ENCODE measurements around the gene AKR1C4.
"Not testable (repeated sequence)": the region's sequence is repeated elsewhere in the genome, so short reads cannot be mapped to it uniquely, and the experiment has no call there.

Gene AKR1C4

DNA sequence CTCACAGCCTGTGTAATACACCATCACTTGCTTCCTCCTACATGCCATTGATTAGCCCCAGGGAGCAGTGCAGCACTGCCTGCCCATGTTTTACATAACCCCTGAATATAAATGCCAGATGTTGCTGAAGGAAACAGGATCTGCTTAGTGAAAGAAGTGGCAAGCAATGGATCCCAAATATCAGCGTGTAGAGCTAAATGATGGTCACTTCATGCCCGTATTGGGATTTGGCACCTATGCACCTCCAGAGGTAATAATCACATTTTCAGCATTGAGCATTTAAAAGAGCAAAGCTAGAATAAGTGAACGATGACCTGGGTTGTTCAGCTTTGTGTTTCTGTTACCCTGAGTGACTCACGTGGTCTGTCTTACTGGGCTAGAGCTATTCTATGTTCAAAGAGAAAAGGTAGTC, at the start of gene AKR1C4:
TSS of gene AKR1C4 (plus strand) at position 136 of the 412 bp plus-strand sequence. CDS start at position 167, 31 bp downstream.
- no peak for DNase-seq

DNA sequence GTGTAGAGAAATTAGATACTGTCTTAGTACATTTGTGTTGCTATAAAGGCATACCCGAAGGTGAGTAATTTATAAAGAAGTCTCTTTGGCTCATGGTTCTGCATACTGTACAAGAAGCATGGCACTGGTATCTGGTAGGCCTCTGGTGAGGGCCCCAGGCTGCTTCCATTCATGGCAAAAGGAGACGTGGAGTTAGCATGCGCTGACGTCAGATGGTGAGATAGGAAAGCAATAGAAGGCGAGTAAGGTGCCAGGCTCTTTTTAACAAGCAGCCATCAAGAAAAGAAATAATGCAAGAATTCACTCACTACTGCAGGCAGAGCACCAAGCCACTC, 49.8 kb upstream of the AKR1C4 start:
- no peak for DNase-seq

DNA sequence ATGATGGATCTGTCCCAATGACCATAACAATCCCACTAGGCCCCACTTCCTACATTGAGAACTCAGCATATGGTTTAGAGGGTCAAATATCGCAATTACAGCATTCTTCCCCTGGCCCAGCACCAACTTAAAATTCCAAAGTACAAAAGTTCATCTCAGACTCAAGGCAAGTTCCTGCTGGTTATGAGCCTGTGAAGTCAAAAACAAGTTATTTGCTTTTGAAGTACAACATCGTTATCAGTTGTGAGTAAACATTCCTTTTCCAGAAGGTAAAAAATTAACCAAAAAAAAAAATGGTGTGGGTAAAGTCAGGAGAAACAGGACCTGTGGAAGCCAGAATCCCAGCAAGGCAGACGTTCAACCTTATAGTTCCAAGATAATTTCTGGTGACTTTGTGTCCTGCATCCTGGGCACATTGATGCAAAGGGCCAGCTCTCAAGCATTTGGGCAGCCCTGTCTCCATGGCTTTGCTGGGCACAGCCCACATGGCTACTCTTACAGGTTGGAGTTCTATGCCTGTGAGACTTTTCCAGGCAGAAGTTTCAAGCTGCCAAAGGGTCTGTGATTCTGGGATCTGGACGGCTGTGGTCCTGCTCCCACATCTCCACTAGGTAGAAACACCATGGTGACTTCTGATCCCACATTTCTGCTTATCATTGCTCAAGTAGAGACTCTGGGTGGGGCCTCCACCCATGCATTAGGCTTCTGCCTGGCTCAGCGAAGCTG, 49.2 kb upstream of the AKR1C4 start:
- no peak for DNase-seq

- DNase-seq = no peak
These were observed 48.5 kb upstream of the AKR1C4 start for GRCh38 chr10:5147981-5148677.

- DNase-seq = no peak
These were observed 48.0 kb upstream of the AKR1C4 start for GRCh38 chr10:5148678-5149032.

GRCh38 chr10:5151076-5151475, 45.6 kb upstream of the AKR1C4 start:
- no peak for DNase-seq

DNA sequence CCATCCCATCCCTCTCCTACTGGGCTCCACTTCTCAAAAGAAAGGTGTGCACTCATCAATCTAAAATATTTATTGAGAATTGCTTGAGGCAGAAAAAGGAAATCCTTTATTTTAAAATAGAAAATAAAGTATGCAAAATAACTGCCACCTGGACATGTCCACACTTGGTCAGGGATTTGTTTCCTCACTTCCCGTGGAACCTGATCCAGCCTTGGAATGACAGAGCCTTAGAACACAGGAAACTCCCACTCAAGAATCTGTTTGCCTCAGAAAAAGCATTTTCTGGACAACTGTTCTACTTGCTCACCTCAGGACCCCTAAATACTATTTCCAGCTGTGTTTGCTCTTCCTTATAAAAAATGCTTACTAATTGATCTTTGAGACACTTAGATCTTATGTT, 40.7 kb upstream of the AKR1C4 start:
- no peak for DNase-seq

DNA sequence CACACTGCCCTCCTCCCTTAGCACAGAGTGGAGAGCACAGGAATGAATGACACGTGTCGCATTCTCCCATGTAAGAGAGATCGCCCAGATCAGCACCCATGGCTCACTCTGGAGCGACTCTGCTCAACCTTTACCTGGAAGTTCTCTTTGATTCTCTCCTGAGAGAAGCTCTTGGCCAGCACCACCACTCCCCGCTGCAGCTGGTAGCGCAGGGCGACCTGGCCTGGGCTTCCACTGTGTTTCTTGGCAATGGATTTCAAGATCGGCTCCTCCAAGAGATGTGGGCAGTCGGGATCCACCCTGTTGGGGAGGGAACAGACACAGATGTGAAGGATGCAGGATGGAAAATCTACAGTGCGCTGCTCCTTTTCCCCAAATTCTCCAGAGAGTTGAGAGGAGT, 39.1 kb upstream of the AKR1C4 start:
- DNase-seq = no peak

DNA sequence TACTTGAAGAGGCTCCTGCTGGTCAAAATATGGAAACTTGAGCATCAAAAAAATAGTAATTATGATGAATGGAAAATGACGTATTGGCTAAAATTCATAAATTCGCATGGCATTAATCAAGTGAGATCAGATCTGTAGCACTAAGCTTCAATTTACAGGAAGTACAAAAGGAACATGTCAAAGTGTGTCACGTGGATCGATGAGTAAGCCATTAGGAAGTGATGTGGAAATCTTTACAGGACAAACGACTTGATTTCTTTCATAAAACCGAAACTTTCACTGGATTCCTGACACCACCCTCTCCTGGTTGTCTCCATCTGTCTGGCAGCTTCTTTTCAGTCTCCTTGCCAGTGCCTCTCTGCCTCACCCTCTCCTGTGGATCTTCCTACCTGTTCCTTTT, 37.5 kb upstream of the AKR1C4 start:
- no peak for DNase-seq

DNA sequence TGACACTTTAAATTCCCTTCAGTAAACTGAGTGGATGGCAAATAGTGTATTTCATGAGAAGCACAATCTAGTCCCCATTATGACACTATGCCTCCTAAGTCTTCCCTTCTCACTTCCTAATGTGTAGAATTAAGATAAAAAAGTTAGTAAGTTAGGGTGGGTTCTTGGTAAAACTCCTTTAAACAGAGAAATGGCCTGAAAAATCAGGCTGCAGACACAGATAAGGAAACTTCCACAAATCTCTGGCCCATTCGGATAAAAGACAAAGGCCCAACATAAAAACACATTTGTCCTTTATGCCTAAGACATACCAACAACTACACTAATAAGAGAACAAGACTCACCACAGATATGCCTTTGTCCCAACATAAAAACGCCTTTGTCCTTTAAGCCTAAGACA, 33.1 kb upstream of the AKR1C4 start:
- no peak for DNase-seq

DNA sequence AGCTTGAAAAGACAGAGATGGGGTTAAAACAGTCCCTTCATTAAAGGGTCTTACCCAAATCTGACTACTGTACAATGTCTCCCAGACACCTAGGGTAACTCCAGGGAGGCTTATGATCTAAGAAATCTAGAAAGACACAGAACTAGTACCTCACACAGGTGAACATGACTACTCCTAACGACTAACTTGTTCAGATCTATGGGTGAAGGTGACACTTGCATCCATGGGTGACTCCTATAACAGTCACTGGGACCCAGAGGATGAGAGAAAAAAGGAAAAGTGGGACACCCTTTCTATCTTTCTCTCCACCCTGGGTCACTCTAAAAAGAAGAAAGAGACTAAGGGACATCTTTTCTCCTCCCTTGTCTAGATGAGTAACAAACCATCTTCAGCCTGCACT, 30.9 kb upstream of the AKR1C4 start:
- DNase-seq = no peak

DNA sequence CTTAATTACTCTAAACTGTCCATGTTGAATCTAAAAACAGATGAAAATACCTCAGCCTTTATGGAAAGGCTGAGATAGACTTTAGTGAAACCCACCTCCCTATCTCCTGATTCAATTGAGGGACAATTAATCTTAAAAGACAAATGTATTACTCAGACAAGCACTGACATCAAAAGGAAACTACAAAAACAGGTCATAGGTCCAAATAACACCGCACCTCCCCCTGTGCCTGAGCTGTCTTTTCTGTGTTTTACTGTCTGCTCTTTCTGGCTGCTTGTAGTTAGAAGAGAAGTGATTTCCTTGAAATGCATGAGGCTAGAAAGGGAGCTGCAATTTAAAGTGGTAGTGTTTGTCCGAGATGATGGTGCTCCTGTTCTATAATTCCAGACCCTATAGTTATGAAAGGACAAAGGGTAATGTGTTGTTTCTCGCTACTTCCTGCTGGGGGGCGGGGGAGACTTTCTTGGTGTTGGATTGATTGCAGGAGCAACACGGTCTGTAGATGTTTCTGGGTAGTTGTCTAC, 27.7 kb upstream of the AKR1C4 start:
- DNase-seq = no peak

DNA sequence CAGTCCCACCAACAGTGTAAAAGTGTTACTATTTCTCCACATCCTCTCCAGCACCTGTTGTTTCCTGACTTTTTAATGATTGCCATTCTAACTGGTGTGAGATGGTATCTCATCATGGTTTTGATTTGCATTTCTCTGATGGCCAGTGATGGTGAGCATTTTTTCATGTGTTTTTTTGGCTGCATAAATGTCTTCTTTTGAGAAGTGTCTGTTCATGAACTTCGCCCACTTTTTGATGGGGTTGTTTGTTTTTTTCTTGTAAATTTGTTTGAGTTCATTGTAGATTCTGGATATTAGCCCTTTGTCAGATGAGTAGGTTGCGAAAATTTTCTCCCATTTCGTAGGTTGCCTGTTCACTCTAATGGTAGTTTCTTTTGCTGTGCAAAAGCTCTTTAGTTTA, 21.1 kb upstream of the AKR1C4 start:
- DNase-seq = not testable (repeated sequence)

DNA sequence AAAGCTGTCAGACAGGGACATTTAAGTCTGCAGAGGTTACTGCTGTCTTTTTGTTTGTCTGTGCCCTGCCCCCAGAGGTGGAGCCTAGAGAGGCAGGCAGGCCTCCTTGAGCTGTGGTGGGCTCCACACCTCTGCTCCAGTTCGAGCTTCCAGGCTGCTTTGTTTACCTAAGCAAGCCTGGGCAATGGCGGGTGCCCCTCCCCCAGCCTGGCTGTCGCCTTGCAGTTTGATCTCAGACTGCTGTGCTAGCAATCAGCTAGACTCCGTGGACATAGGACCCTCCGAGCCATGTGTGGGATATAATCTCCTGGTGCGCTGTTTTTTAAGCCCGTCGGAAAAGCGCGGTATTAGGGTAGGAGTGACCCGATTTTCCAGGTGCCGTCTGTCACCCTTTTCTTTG, 16.1 kb upstream of the AKR1C4 start:
- not testable (repeated sequence) for DNase-seq

DNA sequence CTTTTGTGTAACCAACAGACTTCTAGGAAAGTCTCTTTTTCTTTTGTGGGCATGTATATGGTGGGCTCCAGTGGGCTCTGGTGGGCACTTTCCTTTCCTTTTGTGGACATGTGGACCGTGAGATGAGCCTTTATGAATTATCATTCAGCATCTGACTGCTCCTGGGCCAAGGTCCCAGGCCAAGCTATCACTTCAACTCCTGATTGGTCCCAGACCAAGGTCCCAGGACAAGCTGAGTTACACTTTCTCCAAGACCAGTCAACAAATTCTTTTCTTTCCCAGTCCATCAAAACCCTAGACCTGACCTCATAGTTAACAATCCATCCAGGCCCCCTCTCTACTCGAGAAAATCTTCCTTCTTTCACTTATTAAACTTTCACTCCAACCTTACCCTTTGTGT, 12.7 kb upstream of the AKR1C4 start:
- DNase-seq = no peak

DNA sequence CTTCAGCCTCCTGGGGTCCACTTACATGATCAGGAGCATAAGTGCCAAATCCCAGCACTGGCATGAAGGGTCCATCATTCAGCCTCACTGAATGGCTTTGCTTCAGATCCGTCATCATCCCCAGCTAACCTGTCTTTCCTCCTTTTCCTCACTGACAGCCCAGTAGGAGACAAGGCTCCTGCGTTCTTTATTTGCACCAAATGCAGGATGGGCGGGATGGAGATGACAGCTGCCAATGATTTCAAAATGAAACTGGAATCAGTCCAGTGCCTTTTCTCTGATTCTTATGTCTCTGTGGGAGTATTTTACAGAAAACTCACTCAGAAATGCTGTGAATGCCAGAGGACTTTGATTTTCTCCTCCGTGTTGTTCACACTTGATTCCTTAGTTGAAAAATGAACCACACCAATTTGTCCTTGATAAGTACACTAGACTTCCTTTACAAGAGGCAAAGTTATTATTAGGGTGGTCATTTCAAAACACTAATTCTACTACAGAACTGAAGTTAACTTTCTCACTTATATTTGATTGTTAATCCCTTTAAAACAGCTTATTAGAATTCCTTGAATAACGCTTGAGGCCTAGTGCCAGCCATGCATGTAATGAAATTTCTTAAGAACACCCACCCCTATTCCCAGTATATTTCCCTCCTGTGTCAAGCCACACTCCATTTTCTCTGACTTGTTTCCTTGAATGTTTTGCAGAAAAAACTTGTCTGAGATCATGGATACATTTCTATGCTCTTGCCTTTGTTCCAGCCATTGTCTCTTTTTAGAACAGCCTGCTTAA, 11.5 kb upstream of the AKR1C4 start, which contains the start of gene AKR1C8:
TSS of gene AKR1C8 (minus strand) at position 164 of the 789 bp plus-strand sequence. CDS start at position 118, 46 bp downstream.
- no peak for DNase-seq

DNA sequence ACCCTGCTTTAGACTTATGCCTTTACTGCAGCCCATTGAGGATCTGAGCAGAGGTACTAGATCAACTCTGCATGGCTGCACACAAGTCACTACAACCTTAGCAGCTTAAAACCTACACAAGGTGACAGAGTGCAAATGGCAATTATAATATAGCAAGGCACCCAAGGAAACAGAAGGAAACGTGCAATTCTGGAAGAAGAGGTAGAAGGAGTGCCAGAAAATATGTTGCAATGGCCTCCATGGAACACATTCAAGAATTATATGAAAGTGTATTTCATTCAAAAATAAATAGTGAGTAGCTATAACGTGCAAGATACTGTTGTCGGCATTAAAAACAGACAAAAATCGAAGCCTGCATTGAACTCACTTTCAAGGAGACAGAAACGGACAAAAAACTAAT, 8.8 kb upstream of the AKR1C4 start:
- no peak for DNase-seq

GRCh38 chr10:5188358-5188757, 8.3 kb upstream of the AKR1C4 start:
- DNase-seq = no peak

- DNase-seq = no peak
These were observed 2.2 kb upstream of the AKR1C4 start for GRCh38 chr10:5194431-5194830.

GRCh38 chr10:5195727-5196374, 786 bp upstream of the AKR1C4 start:
- no peak for DNase-seq

DNA sequence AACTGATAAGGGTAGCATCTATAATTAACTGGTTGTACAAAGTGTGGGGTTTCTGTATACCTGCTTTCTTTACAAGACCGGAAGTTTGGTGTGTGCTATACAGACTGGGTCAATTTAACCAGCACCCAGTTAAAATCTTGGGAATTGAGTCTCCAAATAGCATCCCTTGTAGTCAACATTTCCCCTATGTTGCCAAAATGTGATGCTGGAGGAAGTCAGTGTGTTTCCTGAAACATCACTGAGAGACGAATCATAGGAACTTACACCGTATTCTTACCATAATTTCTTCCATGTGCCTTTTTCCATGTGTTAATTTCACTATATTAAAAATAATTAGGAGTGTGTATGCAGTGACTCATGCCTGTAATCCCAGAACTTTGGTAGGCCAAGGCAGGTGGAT, 1.7 kb downstream of the AKR1C4 start:
- DNase-seq = no peak

DNA sequence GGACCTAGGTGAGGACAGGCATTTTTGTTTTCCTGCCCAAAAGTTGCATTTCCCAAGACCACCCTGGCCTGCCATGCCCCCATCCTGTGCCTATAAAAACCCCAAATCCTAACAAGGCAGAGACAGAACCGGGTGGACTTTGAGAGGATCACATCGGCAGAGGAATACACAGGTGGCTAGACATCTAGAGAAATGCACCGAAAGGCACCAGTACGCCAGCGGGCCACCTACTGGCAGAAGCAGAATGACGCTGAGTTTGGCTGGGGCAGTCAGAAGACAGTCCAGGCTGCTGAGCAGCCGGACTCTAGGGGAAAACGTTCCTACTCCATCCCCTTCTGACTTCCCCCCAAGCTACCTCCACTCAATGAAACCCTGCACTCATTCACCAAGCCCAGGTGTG, 2.8 kb downstream of the AKR1C4 start:
- DNase-seq = no peak

DNA sequence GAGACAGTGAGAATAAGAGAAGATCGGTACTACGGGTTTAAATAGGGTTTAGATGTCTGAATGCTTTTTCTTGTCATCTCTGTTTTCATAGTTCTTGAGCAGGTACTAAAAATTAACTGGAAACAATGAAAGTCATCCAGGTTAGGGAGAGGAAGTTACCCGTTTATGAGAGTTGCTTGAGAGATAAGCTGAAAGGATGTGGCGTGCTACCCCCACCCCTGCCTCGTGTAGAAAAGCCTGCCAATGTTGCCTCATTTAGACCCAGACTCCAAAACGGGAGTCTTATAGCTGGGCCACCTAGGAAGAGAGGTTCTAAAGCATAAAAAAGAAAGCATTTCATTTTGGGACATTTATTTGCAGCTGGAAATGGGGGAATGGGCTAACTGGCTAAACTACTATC, 10.2 kb downstream of the AKR1C4 start:
- DNase-seq = no peak
